OCI-LY3 (cell line): ENCODE measurements around the gene SLF2.

Source experiments
- EZH2phosphoT487 ChIP-seq: fragments of 200-600 bp; shearing (Covaris generic); IDR thresholded peaks from 2 replicates; pipeline ENCODE4 v1.6.1; 2018; ENCODE audit warnings: antibody characterized with exemption, mixed run types, low read depth
- TF ChIP-seq, protein P1 (sequence below): fragments of 200-600, 300-600 bp; sonication (generic); IDR thresholded peaks from 2 replicates; pipeline ENCODE4 v1.5.1; 2014; ENCODE audit warnings: antibody characterized with exemption, low read length, low read depth

- TF ChIP-seq, protein P1, sequence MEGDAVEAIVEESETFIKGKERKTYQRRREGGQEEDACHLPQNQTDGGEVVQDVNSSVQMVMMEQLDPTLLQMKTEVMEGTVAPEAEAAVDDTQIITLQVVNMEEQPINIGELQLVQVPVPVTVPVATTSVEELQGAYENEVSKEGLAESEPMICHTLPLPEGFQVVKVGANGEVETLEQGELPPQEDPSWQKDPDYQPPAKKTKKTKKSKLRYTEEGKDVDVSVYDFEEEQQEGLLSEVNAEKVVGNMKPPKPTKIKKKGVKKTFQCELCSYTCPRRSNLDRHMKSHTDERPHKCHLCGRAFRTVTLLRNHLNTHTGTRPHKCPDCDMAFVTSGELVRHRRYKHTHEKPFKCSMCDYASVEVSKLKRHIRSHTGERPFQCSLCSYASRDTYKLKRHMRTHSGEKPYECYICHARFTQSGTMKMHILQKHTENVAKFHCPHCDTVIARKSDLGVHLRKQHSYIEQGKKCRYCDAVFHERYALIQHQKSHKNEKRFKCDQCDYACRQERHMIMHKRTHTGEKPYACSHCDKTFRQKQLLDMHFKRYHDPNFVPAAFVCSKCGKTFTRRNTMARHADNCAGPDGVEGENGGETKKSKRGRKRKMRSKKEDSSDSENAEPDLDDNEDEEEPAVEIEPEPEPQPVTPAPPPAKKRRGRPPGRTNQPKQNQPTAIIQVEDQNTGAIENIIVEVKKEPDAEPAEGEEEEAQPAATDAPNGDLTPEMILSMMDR = no peak
- no peak for TF ChIP-seq EZH2phosphoT487
Measured at GRCh38 chr10:100970076-100970913, 57.5 kb downstream of the SLF2 start.
